K562 (cell line): ENCODE measurements around the gene NEURL2.
A peak's percentile ranks its signal among the peaks of the same experiment; 100 is the strongest.

Experiments used
- POLR2A ChIP-seq: fragments of 450-650 bp; conservative IDR thresholded peaks from 2 replicates; pipeline ENCODE4 v1.6.1; 2016
- REST ChIP-seq, 2 experiments: fragments of 450-650 bp; formaldehyde crosslinking in 1 of 2; IDR thresholded peaks; 2 replicates each; pipeline versions ENCODE4 v1.4.0 to v1.6.1; 2014 to 2020; ENCODE audit warnings: mild to moderate bottlenecking in 2 of 2, borderline replicate concordance in 1 of 2, low read depth in 1 of 2

- TF ChIP-seq POLR2A (peak; percentile 78), REST (IDR thresholded peaks at IDR 0.05; ENCODE audit: borderline replicate concordance) (peak; percentile 97), REST (CRISPR knock-in tag; IDR thresholded peaks at IDR 0.05; ENCODE audit: low read depth) (no peak)
Measured at GRCh38 chr20:45890985-45891983, at the start of gene NEURL2, which contains the start of gene CTSA.
